ENCODE data around the gene OR2A5.

OR2A5 gene

DNA sequence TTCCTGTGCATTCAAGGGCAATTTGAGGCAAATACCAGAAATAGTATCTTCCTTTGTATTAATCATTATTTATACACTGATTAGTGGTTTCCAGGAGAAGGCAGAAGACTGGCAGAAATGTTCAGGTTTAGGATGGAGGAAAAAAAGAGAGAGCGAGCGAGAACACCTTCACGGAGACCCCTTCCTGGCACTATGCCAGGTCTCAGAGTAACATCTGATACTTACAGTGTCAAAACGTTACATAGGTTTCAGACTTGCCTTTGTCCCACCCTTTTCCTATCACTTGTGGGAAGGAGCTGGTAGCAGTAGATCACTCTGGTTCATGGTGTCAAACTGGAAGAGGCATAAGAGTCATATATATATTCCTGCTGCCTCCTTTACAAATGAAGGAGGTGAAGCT, 38.0 kb downstream of the OR2A5 start:
- no peak overlapping the region for H3K27ac ChIP-seq (ENCODE audit: low read length)
- H3K9me3 ChIP-seq (ENCODE audit: control insufficient read depth in 1 of 2, low read length in 2 of 2), result peaks cover 0 to 3% of the 10 kb centered on the region in 2 donors
- no peak overlapping the region for H3K4me3 ChIP-seq (ENCODE audit: low read depth in 1 of 2, low read length in 2 of 2)
- no peaks in the 10 kb centered on the region for H3K36me3 ChIP-seq (ENCODE audit: control insufficient read depth in 1 of 2, insufficient read depth in 2 of 2, low read length in 2 of 2)
- H3K27me3 ChIP-seq (ENCODE audit: low read depth, low read length), result no peaks in the 10 kb centered on the region
- no peaks in the 10 kb centered on the region for H3K4me1 ChIP-seq (ENCODE audit: control insufficient read depth in 1 of 2, insufficient read depth in 2 of 2, low read length in 2 of 2)

DNA sequence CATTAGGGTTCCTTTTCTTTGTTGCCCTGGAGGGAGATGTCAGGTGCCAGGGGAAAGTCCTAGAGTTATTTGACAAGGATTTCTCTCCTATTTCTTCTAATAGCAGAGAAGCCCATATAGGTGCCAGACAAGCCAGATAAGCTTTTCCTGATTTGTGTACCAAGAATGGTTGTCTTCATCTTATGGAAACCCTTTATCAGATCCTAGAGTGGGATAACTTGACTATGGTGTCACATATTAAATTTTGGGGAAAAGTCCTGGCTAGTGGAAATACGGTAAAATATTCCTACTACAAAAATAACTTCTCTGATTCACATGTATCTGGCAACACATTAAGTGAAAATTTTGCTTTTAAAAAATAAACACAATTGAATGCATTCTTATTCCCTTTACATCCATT, 38.5 kb downstream of the OR2A5 start:
- no peaks in the 10 kb centered on the region for H3K4me1 ChIP-seq (ENCODE audit: control insufficient read depth in 1 of 2, insufficient read depth in 2 of 2, low read length in 2 of 2)
- no peak overlapping the region for H3K4me3 ChIP-seq (ENCODE audit: low read depth in 1 of 2, low read length in 2 of 2)
- no peaks in the 10 kb centered on the region for H3K27me3 ChIP-seq (ENCODE audit: low read depth, low read length)
- H3K27ac ChIP-seq (ENCODE audit: low read length), result no peak overlapping the region
- peaks cover 0 to 3% of the 10 kb centered on the region in 2 donors for H3K9me3 ChIP-seq (ENCODE audit: control insufficient read depth in 1 of 2, low read length in 2 of 2)
- H3K36me3 ChIP-seq (ENCODE audit: control insufficient read depth in 1 of 2, insufficient read depth in 2 of 2, low read length in 2 of 2), result no peaks in the 10 kb centered on the region

DNA sequence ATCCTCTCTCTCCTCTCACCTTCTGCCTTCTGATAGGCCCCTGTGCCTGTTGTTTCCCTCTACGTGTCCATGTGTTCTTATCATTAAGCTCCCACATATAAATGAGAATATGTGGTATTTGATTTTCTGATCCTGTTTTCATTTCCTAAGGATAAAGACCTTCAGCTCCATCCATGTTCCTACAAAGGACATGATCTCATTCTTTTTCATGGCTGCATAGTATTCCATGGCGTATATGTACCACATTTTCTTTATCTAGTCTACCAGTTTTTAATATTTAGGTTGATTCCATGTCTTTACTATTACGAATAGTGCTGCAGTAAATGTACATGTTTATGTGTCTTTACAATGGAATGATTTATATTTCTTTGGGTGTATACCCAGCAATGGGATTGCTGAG, 41.9 kb downstream of the OR2A5 start:
- Histone ChIP-seq H3K27ac (ENCODE audit: low read length) (no peak overlapping the region), H3K4me1 (ENCODE audit: control insufficient read depth in 1 of 2, insufficient read depth in 2 of 2, low read length in 2 of 2) (no peaks in the 10 kb centered on the region), H3K27me3 (ENCODE audit: low read depth, low read length) (no peaks in the 10 kb centered on the region), H3K36me3 (ENCODE audit: control insufficient read depth in 1 of 2, insufficient read depth in 2 of 2, low read length in 2 of 2) (no peaks in the 10 kb centered on the region), H3K4me3 (ENCODE audit: low read depth in 1 of 2, low read length in 2 of 2) (no peak overlapping the region), H3K9me3 (ENCODE audit: control insufficient read depth in 1 of 2, low read length in 2 of 2) (peaks cover 0 to 3% of the 10 kb centered on the region in 2 donors)

GRCh38 chr7:144098776-144099175, 50.0 kb downstream of the OR2A5 start:
- Histone ChIP-seq H3K4me1 (ENCODE audit: control insufficient read depth in 1 of 2, insufficient read depth in 2 of 2, low read length in 2 of 2) (no peaks in the 10 kb centered on the region), H3K27ac (ENCODE audit: low read length) (no peak overlapping the region), H3K4me3 (ENCODE audit: low read depth in 1 of 2, low read length in 2 of 2) (no peak overlapping the region), H3K36me3 (ENCODE audit: control insufficient read depth in 1 of 2, insufficient read depth in 2 of 2, low read length in 2 of 2) (no peaks in the 10 kb centered on the region), H3K27me3 (ENCODE audit: low read depth, low read length) (no peaks in the 10 kb centered on the region), H3K9me3 (ENCODE audit: control insufficient read depth in 1 of 2, low read length in 2 of 2) (no peaks in the 10 kb centered on the region)

GRCh38 chr7:144100607-144101006, 51.9 kb downstream of the OR2A5 start:
- Histone ChIP-seq H3K4me3 (ENCODE audit: low read depth in 1 of 2, low read length in 2 of 2) (no peak overlapping the region), H3K4me1 (ENCODE audit: control insufficient read depth in 1 of 2, insufficient read depth in 2 of 2, low read length in 2 of 2) (no peaks in the 10 kb centered on the region), H3K27me3 (ENCODE audit: low read depth, low read length) (no peaks in the 10 kb centered on the region), H3K27ac (ENCODE audit: low read length) (no peak overlapping the region), H3K9me3 (ENCODE audit: control insufficient read depth in 1 of 2, low read length in 2 of 2) (no peaks in the 10 kb centered on the region), H3K36me3 (ENCODE audit: control insufficient read depth in 1 of 2, insufficient read depth in 2 of 2, low read length in 2 of 2) (no peaks in the 10 kb centered on the region)

- H3K4me1 ChIP-seq (ENCODE audit: control insufficient read depth in 1 of 2, insufficient read depth in 2 of 2, low read length in 2 of 2), result no peaks in the 10 kb centered on the region
- H3K27ac ChIP-seq (ENCODE audit: low read length), result no peak overlapping the region
- H3K36me3 ChIP-seq (ENCODE audit: control insufficient read depth in 1 of 2, insufficient read depth in 2 of 2, low read length in 2 of 2), result no peaks in the 10 kb centered on the region
- no peak overlapping the region for H3K4me3 ChIP-seq (ENCODE audit: low read depth in 1 of 2, low read length in 2 of 2)
- H3K27me3 ChIP-seq (ENCODE audit: low read depth, low read length), result no peaks in the 10 kb centered on the region
- H3K9me3 ChIP-seq (ENCODE audit: control insufficient read depth in 1 of 2, low read length in 2 of 2), result no peaks in the 10 kb centered on the region
These were observed 53.3 kb downstream of the OR2A5 start for GRCh38 chr7:144102041-144102440.

GRCh38 chr7:144105211-144105610, 56.5 kb downstream of the OR2A5 start:
- Histone ChIP-seq H3K27me3 (ENCODE audit: low read depth, low read length) (no peaks in the 10 kb centered on the region), H3K4me3 (ENCODE audit: low read depth in 1 of 2, low read length in 2 of 2) (no peak overlapping the region), H3K27ac (ENCODE audit: low read length) (no peak overlapping the region), H3K36me3 (ENCODE audit: control insufficient read depth in 1 of 2, insufficient read depth in 2 of 2, low read length in 2 of 2) (no peaks in the 10 kb centered on the region), H3K9me3 (ENCODE audit: control insufficient read depth in 1 of 2, low read length in 2 of 2) (no peaks in the 10 kb centered on the region), H3K4me1 (ENCODE audit: control insufficient read depth in 1 of 2, insufficient read depth in 2 of 2, low read length in 2 of 2) (no peaks in the 10 kb centered on the region)
